ENCODE data around the gene HLF.
A peak's percentile ranks its signal among the peaks of the same experiment; 100 is the strongest.
"Not testable (repeated sequence)": the region's sequence is repeated elsewhere in the genome, so short reads cannot be mapped to it uniquely, and the experiment has no call there.

Gene HLF

DNA sequence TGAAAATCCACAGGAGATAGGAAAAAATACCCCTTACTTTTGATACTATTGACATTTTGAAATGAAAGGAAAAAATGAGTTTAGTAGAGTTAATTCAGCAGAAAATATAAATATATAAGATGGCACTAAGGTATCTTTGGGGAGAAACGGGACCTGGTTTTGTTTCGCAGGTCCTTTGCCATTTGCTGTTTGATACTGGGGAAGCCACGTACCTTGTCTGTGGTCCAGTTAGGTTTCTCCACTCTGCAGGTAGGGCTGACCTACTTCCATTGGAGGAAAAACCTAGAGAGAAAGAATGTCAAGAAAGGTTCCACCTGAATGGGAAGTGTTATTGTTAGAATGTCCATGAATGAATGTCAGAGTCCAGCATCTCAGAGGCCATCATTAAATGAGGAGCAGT is 48.1 kb downstream of the HLF start:
- no peak for DNase-seq

DNA sequence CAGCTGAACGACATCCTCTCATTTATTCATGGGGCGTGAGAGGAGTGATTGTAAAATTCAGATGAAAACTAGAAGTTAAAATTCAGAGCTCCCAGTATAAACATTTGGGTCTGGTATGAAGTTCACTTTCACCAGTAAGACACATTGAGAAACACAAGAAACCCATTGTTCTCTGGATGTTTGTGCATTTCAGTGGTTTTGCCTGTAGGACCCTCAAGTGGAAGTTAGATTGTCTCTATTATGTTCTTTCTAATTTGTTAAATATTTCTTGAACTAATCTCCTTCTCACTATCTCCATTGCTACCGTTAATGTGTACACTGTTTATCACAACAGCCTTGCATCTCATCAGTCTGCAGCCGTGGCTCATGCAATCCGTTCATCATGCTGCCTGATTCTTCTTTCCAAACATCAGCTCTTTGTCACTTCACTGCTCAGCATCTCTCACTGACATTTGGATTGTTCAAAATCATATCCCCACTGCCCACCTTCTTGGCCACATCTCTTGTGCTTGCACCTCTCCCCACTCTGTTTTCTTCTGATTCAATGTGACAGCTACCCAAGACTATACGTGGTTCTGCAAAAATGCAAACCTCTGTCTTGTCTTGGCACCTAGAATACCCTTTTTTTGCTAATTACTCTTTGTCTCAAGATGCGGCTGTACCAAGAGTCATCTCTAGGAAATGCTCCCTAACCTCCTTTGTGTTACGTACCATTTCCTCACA is 49.5 kb downstream of the HLF start:
- no peak for DNase-seq

DNA sequence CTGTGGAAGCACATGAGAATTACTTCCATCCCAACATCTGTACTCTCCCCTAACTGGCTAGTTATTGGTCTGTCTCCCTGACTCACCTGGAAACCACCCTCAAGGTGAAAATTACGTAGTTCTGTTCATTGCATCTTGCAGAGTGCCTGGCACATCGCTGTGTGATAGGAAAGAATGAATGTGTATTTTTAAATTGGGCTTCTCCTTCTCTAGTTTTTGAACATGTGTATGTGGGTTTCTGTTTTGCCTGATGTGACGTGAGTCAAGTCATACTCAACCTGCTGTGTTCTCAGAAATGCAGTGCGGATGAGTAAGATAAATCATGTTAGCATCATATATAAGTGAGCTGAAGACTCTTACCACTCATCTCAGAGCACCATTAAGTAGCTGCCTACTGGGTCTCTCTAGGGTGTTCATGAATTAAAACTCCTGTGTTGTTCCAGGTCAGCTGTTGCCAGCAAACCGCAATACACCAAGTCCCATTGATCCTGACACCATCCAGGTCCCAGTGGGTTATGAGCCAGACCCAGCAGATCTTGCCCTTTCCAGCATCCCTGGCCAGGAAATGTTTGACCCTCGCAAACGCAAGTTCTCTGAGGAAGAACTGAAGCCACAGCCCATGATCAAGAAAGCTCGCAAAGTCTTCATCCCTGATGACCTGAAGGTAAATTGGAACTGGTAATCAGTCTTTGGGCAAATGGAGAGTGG is 50.2 kb downstream of the HLF start:
- DNase-seq, result no peak

DNA sequence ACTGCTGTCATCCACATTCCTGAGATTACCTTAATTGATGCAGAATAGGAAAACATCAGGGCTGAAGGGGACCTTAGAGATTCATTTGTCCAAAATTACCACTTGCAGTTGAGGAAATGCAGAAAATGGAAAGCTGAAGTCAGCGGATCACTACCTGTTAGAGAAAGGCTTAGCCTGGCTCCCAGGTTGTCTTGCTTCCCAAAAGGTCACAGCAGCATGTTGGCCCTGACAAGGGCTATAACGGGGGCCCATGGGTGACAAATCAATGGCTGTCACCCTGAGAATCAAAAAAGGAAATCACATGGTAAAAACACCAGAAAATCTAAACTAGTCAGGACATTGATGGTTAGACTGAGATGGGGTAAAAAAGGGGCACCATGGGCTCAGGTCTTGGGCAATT is 51.7 kb downstream of the HLF start:
- DNase-seq, result no peak

DNA sequence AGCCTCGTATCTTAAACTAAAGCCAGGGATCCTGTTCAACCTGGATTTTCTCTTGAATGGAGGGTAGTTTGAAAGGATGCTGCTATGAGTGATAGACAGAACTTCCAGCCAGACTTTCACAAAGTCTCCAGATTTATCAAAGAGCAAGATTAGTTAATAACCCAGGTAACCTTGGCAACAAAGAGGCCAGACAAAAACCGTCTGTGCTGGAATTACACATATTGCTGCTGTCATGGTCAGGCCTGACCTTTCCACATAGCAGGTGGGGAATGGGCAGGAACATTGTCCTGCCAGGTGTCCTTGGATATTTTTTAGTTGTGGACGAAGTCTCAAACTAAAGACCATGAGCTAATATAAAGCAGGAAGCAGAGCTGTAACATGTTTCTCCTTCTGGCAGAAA is 52.5 kb downstream of the HLF start:
- no peak for DNase-seq

DNA sequence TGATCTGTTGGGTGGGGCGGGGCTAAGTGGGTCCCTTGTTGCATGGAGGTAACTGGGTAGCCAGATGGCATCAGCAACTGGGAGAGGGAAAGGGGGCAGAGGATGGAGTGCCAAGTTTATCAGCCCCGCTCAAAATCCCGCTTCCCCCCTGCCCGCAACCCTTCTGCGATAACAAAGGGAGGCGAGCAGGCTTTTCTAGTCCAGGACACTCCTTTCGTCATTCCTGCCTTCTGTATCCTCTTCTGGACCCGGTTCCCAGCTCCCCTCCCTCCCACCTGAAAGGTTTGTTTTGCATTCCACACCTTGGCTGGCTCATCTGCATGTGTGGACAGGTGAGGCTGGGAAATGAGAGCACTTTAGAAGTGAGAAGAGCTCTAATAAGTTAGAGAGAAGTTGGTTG is 53.3 kb downstream of the HLF start:
- DNase-seq, result no peak

DNA sequence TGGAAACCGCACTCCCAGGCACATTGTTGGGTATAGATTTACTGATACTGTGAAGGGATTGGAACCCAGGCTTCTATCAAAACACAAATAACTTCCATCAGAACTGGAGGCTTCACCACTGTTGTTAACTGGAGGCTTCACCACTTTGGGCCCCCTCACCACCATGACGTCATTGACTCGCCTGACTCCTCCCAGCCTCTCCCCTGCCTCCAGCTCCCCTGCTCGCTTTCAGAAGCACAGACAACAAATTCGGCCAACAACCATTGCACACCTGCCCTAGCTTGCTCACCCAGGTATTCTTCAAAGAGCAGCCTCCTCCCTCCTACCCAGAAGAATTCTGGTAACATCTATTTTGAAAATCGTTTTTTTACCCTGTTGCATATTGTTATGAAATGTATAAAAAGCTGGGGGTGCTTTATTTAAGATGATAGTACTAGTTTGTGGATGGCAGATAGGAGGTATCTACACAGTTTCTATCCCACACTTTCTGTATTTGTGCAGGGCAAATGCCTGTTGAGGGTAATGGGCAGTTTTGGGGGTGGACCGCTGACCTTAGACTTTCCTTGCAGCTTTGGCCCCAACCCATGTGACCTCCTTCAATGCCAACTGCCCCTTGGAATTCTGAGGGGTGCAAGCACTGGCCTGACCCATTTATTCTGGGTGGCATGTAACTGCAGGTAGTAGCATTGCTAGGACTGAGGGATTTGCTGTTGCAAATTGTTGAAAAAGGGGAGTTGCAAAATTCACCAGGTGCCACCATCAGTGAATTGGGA is 54.1 kb downstream of the HLF start:
- no peak for DNase-seq

DNA sequence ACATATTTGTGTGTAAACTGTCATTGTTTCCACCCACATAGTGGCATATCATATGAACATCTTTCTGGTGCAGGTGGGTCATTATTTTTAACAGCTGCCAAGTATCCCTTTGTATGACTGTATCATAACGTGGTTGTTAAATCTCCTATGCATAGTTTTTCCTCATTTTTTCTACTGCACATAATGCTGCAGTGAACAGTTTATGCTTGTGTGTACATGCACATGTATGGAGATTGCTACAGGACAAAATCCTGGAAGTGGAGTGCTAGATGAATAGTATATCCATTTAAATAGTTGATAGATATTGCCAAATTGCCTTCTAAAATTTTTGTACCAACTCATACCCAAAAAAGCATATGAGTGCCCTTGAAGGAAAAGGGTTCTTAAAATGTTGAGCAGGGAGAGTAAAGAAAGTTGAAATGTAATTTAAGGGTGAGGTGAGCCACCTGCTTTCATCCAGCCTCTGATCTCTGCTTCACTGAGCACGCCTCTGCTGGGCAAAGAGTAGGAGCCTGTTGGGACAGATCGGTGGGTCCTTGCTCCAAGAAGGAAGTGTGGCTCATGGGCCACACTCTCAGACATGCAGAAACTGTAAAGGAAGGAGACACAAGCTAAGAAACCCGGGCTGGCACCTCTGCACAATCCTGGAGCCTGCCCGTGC is 55.3 kb downstream of the HLF start:
- DNase-seq, result no peak

DNA sequence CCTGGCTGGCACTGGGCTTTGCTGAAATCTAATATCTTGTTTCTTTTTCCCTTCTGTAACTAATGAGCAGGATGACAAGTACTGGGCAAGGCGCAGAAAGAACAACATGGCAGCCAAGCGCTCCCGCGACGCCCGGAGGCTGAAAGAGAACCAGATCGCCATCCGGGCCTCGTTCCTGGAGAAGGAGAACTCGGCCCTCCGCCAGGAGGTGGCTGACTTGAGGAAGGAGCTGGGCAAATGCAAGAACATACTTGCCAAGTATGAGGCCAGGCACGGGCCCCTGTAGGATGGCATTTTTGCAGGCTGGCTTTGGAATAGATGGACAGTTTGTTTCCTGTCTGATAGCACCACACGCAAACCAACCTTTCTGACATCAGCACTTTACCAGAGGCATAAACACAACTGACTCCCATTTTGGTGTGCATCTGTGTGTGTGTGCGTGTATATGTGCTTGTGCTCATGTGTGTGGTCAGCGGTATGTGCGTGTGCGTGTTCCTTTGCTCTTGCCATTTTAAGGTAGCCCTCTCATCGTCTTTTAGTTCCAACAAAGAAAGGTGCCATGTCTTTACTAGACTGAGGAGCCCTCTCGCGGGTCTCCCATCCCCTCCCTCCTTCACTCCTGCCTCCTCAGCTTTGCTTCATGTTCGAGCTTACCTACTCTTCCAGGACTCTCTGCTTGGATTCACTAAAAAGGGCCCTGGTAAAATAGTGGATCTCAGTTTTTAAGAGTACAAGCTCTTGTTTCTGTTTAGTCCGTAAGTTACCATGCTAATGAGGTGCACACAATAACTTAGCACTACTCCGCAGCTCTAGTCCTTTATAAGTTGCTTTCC is 56.0 kb downstream of the HLF start:
- peak in 1 of 2 experiments; percentile 77 for DNase-seq

DNA sequence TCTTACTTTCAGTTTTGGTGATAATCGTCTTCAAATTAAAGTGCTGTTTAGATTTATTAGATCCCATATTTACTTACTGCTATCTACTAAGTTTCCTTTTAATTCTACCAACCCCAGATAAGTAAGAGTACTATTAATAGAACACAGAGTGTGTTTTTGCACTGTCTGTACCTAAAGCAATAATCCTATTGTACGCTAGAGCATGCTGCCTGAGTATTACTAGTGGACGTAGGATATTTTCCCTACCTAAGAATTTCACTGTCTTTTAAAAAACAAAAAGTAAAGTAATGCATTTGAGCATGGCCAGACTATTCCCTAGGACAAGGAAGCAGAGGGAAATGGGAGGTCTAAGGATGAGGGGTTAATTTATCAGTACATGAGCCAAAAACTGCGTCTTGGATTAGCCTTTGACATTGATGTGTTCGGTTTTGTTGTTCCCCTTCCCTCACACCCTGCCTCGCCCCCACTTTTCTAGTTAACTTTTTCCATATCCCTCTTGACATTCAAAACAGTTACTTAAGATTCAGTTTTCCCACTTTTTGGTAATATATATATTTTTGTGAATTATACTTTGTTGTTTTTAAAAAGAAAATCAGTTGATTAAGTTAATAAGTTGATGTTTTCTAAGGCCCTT is 56.8 kb downstream of the HLF start:
- no peak for DNase-seq

DNA sequence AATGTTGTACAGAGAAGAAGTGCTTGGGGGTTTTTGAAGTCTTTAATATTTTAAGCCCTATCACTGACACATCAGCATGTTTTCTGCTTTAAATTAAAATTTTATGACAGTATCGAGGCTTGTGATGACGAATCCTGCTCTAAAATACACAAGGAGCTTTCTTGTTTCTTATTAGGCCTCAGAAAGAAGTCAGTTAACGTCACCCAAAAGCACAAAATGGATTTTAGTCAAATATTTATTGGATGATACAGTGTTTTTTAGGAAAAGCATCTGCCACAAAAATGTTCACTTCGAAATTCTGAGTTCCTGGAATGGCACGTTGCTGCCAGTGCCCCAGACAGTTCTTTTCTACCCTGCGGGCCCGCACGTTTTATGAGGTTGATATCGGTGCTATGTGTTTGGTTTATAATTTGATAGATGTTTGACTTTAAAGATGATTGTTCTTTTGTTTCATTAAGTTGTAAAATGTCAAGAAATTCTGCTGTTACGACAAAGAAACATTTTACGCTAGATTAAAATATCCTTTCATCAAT is 57.8 kb downstream of the HLF start:
- no peak for DNase-seq

DNA sequence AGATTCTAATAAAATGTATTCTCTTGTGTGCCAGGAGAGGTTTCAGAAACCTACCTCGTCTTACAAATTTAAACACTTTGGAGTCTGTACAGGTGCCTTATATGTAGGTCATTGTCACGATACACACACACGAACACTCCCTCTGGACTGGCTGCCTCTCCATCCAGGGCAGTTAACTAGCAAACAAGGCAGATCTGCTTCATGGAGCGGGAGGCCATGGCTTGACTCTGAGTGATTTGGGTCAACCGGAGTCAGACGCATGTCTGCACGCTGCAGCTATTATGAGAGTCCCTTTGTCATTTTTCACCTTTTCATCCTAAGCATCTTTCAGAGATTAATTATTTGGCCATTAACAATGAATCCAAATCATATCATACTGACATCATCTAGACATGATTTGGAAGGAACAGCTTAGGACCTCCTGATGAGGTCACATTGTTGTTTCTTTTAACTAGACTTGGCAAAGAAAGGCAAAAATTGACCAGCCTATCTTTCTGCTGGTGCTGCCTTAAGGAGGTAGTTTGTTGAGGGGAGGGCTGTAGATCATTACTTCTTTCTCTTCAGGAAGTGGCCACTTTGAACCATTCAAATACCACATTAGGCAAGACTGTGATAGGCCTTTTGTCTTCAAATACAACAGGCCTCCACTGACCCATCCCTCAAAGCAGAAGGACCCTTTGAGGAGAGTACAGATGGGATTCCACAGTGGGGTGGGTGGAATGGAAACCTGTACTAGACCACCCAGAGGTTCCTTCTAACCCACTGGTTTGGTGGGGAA is 58.9 kb downstream of the HLF start:
- DNase-seq, result no peak

DNA sequence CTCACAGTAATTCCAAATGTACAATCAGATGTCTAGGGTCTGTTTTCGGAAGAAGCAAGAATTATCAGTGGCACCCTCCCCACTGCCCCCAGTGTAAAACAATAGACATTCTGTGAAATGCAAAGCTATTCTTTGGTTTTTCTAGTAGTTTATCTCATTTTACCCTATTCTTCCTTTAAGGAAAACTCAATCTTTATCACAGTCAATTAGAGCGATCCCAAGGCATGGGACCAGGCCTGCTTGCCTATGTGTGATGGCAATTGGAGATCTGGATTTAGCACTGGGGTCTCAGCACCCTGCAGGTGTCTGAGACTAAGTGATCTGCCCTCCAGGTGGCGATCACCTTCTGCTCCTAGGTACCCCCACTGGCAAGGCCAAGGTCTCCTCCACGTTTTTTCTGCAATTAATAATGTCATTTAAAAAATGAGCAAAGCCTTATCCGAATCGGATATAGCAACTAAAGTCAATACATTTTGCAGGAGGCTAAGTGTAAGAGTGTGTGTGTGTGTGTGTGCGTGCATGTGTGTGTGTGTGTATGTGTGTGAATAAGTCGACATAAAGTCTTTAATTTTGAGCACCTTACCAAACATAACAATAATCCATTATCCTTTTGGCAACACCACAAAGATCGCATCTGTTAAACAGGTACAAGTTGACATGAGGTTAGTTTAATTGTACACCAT is 59.7 kb downstream of the HLF start:
- DNase-seq, result no peak

DNA sequence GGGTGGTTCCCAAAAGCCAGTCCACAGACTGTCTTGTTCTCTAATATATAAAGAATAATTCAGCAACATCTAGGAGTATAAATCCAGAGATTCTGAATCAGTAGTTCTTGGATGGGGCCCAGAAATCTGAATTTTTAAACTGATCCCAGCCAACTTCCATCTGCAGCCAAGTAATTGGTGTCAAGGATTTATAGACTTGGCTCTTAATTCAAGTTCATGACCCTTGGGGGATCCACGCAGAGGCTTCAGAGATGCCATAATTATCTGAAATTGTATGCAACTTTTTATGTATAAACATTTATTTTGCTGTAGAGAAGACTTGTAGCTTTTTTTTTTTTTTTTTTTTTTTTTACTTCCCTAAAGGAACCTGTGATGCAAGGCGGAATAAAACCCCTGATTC is 60.6 kb downstream of the HLF start:
- peak in 1 of 2 experiments; percentile 46 for DNase-seq

DNA sequence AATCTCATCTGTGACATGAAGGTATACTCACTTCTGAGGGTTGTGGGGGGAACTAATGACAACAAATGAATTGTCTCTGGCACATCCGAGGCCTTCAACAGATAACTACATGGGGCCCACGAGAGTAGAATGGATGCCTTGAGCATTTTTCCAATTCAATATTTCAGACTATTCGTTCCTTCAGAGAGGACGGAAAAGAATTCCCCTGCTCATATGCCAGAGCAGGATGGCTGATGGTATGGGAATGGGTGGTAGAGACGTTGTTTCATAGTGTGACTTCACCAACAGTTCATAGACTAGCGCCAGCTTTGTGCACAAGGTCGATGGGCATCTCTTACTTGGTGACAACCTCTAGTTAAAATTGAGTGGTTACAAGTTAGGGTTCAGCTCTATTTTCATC is 61.3 kb downstream of the HLF start:
- DNase-seq, result no peak

DNA sequence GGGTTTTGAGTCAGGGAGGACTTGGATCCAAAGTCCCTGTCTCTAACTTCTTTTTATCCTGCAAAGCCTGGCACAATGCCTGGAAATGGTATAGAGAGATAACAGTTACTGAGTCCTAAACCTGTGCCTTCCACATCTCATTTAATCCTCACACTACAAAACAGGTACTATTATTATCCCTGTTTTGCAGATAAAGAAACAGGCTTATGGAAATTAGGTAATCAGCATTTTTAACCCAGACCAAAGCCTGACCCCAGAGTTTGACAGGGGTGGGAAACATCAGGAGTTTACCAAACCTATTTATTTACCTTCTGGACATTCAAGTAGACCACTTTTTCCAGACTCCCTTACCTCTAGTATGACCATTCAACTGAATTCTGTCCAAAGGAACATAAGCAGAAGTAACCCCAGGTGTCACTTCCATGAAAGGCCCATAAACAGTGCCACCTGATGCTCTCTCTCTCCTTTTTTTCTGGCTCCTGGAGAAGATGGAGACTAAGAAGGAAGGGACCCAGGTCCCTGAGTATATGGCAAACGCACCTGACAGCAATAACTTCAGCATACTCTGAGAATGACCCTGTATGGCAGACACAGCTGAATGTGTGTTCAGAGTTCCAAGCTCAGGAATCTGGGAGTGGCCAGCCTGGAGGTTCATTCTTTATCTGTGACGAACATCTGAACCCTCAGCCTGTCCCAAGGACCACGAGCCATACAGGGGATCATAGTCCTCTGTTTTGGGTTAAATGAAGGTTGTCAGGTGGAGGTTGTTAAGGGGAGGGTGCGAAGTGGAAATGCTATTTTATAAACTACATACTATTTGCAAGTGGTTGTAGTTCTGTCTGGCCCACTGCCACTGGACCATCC is 62.7 kb downstream of the HLF start:
- DNase-seq, result no peak

DNA sequence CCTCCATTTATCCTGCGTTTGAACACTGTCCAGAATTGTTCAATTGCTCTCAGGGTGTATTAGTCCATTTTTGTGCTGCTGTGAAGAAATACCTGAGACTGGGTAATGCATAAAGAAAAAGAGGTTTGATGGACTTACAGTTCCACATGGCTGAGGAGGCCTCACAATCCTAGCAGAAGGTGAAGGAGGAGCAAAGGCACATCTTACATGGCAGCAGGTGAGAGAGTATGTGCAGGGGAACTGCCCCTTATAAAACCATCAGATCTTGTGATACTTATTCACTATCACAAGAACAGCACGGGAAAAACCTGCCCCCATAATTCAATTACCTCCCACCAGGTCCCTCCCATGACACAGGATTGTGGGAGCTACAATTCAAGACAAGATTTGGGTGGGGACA is 63.8 kb downstream of the HLF start:
- DNase-seq, result not testable (repeated sequence)

DNA sequence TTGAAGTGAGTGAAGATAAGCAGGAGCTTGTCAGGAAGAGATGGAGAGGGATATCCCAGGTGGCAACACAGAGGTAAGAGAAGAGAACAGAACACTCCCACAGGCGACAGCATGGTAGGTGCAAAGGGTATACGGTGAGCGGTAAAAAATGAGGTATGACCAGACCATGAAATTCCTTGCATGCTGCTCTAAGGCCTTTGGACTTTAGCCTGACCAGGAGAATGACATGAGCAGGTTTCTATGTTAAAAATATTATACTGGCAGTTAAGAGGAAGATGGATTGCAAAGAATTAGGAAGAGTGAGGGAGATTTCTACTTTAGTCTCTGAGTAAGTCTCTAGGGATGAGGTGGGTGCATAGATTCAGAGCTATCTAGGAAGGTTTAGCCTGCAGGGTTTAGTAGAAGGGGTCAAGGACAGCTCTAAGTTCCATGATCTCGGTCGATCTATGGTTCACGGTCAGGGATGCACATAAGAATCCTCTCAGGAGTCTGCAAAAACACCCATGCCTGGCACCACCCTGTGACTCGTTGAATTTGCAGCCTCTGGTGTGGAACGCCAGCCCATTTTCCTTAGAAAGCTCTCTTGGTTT is 65.7 kb downstream of the HLF start:
- DNase-seq, result no peak
